ENCODE measurements around the gene CEP41. TPM values are rescaled to one million over a fixed set of nuclear protein-coding genes. Genes with fewer than 3 reads are reported as not detected.

Gene CEP41
- total RNA-seq (10 to 100 TPM in 1 of 4 donors, 1 to 10 TPM in 3; 7.1 to 11.9 (median 7.5) TPM), polyA plus RNA-seq (1 to 10 TPM; 1.2 to 7.7 (median 2.8) TPM)

GRCh38 chr7:130440527-130441365 lies at the start of gene CEP41:
CEP41 (minus strand) TSS chr7:130441016; CDS start chr7:130440966, 50 bp downstream.
- H3K27ac ChIP-seq: peak within 1 kb of the TSS; percentile 81 to 87 (median 83)
- intact Hi-C loops (cut with DNase I): no loop called here
- peaks cover 0 to 20% (median 10%) of the 10 kb centered on the region in 4 donors for H3K4me1 ChIP-seq
- H3K9me3 ChIP-seq: no peaks in the 10 kb centered on the region
- DNase-seq: peak; percentile 98
- no peaks in the 10 kb centered on the region for H3K36me3 ChIP-seq
- H3K27me3 ChIP-seq: no peaks in the 10 kb centered on the region
- H3K4me3 ChIP-seq: peak within 1 kb of the TSS; percentile 69 to 87 (median 70)
- TF ChIP-seq POLR2AphosphoS5 (IDR thresholded peaks at IDR 0.05): peak in 3 of 4 donors; percentile 19 to 57 (median 43)
- no peak for TF ChIP-seq CTCF (IDR thresholded peaks at IDR 0.05)
- WGBS, 2 donors: 3 to 4% methylated on average over 61 of the region's 61 CpGs

- Histone ChIP-seq H3K36me3 (no peaks in the 10 kb centered on the region), H3K9me3 (no peaks in the 10 kb centered on the region), H3K27ac (peak overlapping the region in 2 of 4 donors; percentile 49 to 60), H3K4me3 (peak overlapping the region in 3 of 4 donors; percentile 36 to 53 (median 52)), H3K4me1 (peaks cover 0 to 35% (median 32%) of the 10 kb centered on the region in 4 donors), H3K27me3 (peaks cover 10 to 60% (median 19%) of the 10 kb centered on the region in 3 donors)
- TF ChIP-seq POLR2A (IDR thresholded peaks at IDR 0.05) (no peak), POLR2AphosphoS5 (IDR thresholded peaks at IDR 0.05) (no peak), CTCF (IDR thresholded peaks at IDR 0.05) (no peak), EP300 (IDR thresholded peaks at IDR 0.05) (no peak)
- intact Hi-C loops (cut with DNase I): loop anchor here (5.0 kb wide), 1 partner anchor 283 kb away; the partner anchor contains the start of genes SSMEM1 and TMEM209
- DNase-seq: no peak
- WGBS, 2 donors: 75 to 81% methylated on average over 21 of the region's 21 CpGs
Observed at GRCh38 chr7:130490311-130490791, 49.5 kb upstream of the CEP41 start.

GRCh38 chr7:130489140-130489983 lies 48.5 kb upstream of the CEP41 start:
- H3K4me3 ChIP-seq: no peak overlapping the region
- no peak for DNase-seq
- H3K27me3 ChIP-seq: peaks cover 10 to 65% (median 27%) of the 10 kb centered on the region in 3 donors
- intact Hi-C loops (cut with DNase I): no loop called here
- TF ChIP-seq POLR2A (IDR thresholded peaks at IDR 0.05) (no peak), CTCF (IDR thresholded peaks at IDR 0.05) (no peak), EP300 (IDR thresholded peaks at IDR 0.05) (no peak), POLR2AphosphoS5 (IDR thresholded peaks at IDR 0.05) (no peak)
- peak overlapping the region in 2 of 4 donors; percentile 49 to 60 for H3K27ac ChIP-seq
- WGBS, 2 donors: 78 to 83% methylated on average over 10 of the region's 10 CpGs
- H3K9me3 ChIP-seq: no peaks in the 10 kb centered on the region
- H3K36me3 ChIP-seq: no peaks in the 10 kb centered on the region
- peaks cover 0 to 35% (median 32%) of the 10 kb centered on the region in 4 donors for H3K4me1 ChIP-seq

- Histone ChIP-seq H3K36me3 (no peaks in the 10 kb centered on the region), H3K27ac (peak overlapping the region in 1 of 4 donors; percentile 49), H3K4me1 (peaks cover 0 to 35% (median 32%) of the 10 kb centered on the region in 4 donors), H3K27me3 (peaks cover 10 to 64% (median 28%) of the 10 kb centered on the region in 3 donors), H3K9me3 (no peaks in the 10 kb centered on the region), H3K4me3 (no peak overlapping the region)
- intact Hi-C loops (cut with DNase I): no loop called here
- 88 to 93% methylated on average over 7 of the region's 7 CpGs for WGBS, 2 donors
- no peak for TF ChIP-seq POLR2A (IDR thresholded peaks at IDR 0.05)
- no peak for TF ChIP-seq POLR2AphosphoS5 (IDR thresholded peaks at IDR 0.05)
- no peak for TF ChIP-seq CTCF (IDR thresholded peaks at IDR 0.05)
- no peak for TF ChIP-seq EP300 (IDR thresholded peaks at IDR 0.05)
- no peak for DNase-seq
Observed at GRCh38 chr7:130488392-130489139, 47.8 kb upstream of the CEP41 start.

All from sigmoid colon (tissue), 7 donors.